IPS-18c (cell line): ENCODE data around the gene GLCCI1.
"Not testable (repeated sequence)": the region's sequence is repeated elsewhere in the genome, so short reads cannot be mapped to it uniquely, and the experiment has no call there.

Source experiments
- H3K4me3 ChIP-seq: 2 replicates; pipeline ENCODE4 v1.7.0; 2013; ENCODE audit warnings: low read depth, mild to moderate bottlenecking, low read length, moderate library complexity; ENCODE audit not compliant: insufficient read depth
- H3K9me3 ChIP-seq: one replicate; pipeline ENCODE4 v1.6.1; 2013; ENCODE audit warnings: mild to moderate bottlenecking, low read length, moderate library complexity; ENCODE audit not compliant: control insufficient read depth, insufficient read depth

GLCCI1 gene

DNA sequence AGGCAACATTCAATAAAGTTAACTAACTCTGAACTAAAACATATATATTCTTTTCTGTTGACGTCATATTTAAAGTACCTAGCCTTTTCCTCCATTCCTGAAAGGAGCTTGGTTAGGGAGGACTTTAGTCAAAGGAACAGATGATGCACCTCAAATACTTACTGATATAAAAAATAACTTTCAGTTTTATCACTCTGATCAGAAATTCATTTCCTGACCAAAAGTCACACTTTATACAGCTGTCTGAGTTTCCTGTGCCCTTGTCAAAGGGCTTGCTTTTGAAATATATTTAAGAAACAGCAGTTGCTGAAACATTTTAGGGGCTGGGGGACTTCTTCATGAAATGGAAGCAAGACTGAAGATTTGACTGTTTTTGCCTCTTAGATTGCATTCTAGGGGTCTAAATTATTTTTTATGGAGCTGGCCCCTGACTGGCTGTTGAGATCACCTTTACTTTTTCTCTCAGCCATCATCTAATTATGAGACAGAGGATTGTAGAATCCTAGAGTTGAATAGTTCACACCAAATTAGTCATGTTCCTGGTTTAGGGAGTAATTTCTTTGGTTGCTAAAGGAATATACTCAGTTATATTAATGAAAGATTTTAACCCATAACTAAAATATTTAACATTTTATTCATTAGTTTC lies 46.6 kb downstream of the GLCCI1 start:
- H3K9me3 ChIP-seq = no peaks in the 10 kb centered on the region
- H3K4me3 ChIP-seq = no peak overlapping the region

DNA sequence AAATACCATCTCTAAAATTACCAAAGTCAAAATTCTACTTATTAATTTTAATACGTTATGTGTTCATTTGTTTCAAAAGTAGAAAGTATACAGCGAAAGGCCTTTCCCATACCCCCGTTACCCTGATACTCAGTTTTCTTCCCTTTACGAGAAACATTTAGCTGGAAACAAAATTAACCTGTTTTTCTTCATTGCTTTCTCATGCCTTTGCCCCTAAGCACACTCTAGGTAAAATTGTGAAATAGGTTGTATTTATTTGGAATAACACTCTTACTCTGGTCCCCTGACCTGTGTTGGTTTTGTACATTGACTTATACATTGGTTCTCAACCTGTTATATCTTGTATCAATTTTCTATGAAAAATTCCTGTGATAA lies 47.1 kb downstream of the GLCCI1 start:
- no peaks in the 10 kb centered on the region for H3K9me3 ChIP-seq
- H3K4me3 ChIP-seq = no peak overlapping the region

DNA sequence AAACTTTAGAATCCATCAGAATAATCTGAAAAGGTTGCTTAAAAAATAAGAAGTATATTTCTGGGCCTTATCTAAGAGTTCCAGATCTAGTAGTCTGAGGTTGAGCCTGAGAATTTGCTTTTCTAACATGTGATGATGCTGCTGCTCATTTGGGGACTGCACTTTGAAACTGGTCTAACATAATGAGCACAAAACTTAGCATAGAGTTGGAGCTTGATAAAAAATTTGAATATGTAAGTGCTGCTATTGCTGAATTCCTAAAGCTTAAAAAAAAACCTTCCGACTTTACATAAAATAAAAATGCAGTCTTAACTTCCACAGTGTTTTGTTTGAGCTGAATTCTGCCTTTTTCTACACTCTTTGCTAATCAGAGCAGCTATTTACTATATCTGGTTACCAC lies 48.8 kb downstream of the GLCCI1 start:
- Histone ChIP-seq H3K9me3 (no peaks in the 10 kb centered on the region), H3K4me3 (no peak overlapping the region)

DNA sequence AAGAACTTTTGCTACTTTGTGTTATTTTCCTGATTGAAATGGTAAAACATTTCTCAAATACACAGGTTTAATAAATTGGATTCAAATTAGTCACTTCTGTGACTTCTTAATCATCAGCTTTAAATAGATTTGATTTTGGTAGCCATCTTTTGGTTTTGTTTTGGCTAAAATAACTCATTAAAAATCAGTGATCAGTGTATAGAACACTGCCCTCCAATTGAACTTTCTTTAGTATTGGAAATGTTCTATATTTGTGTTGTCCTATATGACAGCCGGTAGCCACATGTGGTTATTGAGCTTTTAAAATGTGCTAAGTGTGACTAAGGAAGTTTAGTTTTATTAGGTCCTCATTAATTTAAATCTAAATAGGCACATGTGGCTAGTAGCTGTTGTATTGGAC lies 50.4 kb downstream of the GLCCI1 start:
- H3K4me3 ChIP-seq = no peak overlapping the region
- H3K9me3 ChIP-seq = no peaks in the 10 kb centered on the region

DNA sequence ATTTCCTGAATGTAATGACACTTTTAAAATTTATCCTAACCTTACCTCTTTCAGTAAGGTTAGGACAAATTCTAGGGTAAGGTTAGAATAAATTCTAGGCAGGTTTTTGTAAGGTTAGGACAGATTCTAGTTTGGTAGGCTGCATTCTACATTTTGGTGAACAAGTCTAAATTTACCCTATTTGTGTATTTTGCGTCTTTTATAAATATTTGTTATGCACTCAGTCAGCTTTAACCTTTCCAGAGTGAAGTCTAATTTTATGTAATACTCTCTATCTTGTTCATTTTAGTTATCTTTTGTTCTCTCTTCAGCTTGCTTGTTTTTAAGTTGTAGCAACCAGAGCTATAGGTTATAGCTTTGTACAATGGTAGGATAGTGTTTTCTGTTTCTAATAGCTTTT lies 54.0 kb downstream of the GLCCI1 start:
- no peaks in the 10 kb centered on the region for H3K9me3 ChIP-seq
- no peak overlapping the region for H3K4me3 ChIP-seq

DNA sequence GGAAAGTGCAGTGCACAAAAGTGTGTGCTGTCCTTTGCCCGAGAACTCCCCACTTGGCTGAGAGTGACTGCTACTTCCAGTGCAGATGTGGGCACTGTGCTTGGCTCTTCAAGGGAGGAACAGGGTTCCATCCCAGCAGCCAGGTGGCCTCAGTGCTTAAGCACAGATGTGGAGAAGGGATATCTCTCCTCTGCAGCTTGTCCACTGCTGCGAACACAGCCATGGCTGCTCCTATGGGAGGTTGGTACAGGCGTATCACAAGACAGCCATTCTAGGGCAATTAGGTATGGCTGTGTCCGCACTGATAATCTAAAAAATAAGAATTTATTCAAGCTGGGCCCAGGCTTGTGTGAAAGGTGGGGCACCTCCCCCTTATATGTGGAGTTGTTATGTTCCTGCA lies 66.6 kb downstream of the GLCCI1 start:
- Histone ChIP-seq H3K4me3 (no peak overlapping the region), H3K9me3 (no peaks in the 10 kb centered on the region)

DNA sequence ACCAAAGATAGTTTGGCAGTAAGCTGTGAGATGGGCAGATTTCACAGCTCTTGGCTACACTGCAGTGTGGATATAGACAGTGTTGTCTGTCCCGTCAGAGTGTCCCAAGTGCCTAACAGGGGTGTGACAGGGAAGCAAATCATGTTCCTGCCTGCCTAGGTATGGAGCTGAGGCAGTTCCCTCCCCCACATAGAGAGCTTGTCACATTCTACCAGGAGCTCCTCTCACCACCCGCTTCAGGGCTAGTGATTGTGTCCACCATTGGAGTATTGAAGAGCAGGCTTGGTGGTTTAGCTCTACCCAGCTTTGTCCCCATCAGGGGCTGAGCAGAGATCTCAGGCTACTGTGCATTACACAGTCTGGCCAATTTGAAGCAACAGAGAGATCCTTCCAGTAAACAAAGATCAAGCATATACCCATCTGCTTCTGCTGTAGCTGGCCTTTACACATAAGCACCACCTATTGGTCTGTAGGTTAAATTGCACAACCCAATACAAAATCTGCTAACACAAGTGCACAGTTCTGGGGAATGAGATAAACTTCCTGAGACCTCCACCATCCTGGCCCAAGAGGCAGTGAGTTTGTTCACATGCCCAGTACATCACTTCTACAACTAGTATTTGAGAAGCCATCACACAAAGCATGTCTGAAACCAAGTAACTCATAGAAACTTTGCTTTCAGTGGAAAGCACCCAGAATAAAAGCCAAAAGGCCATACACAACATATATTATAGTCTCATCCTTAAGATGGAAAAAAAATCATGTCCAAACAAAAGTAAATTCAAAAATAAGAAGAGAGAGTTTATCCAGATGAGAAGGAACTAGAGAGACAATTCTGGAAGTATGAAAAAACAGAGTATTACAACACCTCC lies 67.3 kb downstream of the GLCCI1 start:
- H3K4me3 ChIP-seq = no peak overlapping the region
- H3K9me3 ChIP-seq = no peaks in the 10 kb centered on the region

DNA sequence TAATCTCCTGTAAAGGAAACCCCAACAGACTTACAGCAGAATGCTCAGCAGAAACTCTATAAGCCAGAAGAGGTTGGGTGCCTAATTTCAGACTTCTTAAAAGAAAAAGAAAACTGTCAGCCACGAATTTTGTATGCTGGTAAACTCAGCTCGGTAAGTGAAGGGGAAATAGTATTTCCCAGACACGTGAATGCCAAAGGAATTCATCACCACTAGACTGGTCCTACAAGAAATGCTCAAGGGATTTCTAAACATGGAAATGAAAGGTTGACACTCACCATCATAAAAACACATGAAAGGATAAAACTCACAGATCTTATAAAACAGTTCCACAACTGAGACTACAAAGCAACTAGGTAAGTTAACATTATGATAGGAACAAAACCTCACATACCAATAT lies 68.6 kb downstream of the GLCCI1 start:
- no peaks in the 10 kb centered on the region for H3K9me3 ChIP-seq
- no peak overlapping the region for H3K4me3 ChIP-seq

DNA sequence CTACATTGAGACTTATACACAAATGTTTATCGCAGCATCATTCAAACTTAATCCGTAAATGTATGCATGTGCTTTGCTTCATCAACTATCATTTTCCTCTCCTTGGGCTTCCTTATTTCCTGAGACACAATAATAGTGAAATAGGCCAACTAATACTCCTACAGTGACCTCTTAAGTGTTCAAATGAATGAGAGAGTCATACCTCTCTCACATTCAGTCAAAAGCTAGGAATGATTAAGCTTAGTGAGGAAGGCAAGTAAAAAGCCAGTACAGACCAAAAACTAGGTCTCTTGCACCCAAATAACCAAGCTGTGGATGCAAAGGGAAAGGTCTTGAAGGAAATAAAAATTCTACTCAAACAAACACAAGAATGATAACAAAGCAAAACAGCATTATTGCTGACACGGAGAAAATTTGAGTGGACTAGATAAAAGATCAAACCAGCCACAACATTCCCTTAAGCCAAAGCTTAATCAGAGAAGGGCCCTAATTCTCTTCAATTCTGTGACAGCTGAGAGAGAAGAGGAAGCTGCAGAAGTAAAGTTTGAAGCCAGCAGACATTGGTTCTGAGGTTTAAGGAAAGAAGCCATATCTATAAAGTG lies 72.3 kb downstream of the GLCCI1 start:
- no peak overlapping the region for H3K4me3 ChIP-seq
- H3K9me3 ChIP-seq = no peaks in the 10 kb centered on the region

DNA sequence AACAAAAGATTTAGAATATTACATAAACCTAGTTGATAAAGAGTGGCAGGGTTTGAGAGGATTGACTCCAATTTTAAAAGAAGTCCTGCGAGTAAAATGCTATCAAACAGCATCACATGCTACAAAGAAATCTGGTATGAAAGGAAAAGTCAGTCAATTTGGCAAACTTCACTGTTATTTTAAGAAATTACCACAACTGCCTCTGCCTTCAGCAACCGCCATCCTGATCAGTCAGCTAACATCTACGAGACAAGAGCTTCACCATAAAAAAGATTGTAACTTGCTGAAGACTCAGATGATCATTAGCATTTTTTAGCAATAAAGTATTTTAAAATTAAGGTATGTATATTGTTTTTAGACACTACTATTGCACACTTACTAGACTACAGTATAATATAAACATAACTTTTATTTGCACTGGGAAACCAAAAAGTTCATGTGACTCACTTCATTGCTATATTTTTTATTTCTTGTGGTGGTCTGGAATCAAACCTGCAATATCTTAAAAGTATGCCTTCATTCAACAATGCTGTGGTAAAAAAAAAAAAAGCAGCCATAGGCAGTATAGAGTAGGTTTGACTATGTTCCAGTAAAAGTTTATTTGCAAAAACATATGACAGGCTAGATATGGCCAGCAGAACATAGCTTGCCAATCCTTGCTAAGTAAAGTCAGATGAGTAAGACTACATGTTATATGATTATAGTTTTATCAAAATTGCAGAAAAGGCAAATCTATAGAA lies 74.4 kb downstream of the GLCCI1 start:
- Histone ChIP-seq H3K4me3 (no peak overlapping the region), H3K9me3 (no peaks in the 10 kb centered on the region)

DNA sequence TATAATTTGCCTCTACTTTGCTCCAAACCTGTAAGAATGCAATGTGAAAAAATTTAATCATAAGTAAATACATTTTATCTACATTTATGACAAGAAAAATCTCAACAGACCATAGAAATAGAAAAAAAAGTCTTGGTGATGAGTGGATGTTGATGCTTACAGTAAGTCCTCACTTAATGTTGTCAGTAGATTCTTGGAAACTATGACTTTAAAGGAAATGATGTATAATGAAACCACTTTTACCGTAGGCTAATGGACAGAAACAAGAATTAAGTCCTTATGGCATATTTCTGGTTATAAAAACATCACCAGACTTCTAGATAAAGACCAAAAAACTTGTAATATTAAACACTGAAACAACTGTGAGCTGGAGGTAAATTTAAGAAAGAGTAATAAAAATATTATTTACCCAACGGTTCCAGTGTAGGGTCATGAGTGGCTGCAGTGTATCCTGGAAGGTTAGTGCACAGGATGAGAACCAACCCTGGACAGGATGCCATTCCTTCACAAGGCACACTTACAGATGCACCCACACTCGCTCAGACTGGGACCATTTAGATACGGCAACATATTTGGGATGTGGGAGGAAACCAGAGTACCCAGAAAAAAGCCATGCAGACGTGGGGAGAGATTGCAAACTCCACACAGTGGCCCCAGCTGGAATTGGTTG lies 76.3 kb downstream of the GLCCI1 start:
- no peaks in the 10 kb centered on the region for H3K9me3 ChIP-seq

DNA sequence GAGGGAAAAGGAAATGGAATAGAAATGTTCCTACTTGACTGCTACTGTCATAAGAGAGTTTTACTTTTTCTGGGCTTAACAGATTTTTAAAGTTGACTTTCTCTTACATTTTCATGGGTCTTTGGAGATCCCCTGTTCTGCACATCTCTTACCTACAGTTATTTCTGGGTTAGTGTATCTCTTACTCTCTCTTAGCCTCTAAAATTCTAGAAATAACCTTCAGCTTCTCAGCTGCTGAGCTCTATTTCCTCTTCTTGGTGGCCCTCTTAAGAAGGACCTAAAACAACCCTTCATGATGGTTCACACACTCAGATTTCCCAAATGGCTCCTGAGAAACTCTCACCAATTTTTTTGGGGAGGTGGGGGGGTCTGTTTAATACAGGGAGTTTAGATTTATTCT lies 79.5 kb downstream of the GLCCI1 start:
- H3K9me3 ChIP-seq, H3K4me3 ChIP-seq: not testable (repeated sequence)

More for the DNA sequence above, 76.3 kb downstream of the GLCCI1 start:
- no peak overlapping the region for H3K4me3 ChIP-seq

DNA sequence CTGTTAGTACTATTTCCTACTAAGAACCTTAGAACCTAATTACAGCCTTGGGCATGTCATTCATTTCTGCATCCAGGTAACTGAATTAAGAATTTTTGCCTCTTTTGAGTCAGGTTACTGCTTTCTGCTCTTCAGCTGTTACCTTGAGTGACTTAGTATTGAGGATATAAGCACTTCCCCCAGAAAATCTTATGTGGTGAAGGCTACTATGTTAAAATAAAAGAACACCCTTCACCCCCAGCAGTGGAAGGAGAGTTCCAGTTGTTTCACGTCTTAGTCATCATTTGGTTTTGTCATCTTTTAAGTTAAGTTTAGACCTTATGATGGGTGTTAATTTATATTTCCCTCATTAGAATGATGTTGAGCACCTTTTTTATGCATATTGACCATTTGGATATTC lies 82.8 kb downstream of the GLCCI1 start:
- Histone ChIP-seq H3K4me3 (no peak overlapping the region), H3K9me3 (no peaks in the 10 kb centered on the region)

DNA sequence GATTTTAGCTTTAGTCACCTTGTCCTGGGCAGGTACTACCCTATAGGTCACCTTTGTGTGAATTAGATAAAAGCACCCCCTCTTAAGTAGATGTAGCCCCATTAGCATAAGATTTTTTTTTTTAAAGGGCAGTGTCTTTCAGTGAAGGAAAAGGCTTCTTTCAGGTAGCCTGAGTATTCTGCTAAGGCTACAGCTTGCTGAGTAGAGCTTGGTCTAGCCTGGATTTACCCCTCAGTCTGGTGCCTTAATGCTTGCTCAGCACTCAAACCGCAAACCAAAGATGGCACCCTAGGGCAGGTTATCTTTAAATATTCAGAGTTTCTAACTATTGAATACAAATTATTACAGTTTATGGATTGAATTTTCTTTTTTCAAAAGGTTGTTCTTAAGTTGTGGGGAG lies 83.4 kb downstream of the GLCCI1 start:
- H3K9me3 ChIP-seq = no peaks in the 10 kb centered on the region
- H3K4me3 ChIP-seq = no peak overlapping the region

DNA sequence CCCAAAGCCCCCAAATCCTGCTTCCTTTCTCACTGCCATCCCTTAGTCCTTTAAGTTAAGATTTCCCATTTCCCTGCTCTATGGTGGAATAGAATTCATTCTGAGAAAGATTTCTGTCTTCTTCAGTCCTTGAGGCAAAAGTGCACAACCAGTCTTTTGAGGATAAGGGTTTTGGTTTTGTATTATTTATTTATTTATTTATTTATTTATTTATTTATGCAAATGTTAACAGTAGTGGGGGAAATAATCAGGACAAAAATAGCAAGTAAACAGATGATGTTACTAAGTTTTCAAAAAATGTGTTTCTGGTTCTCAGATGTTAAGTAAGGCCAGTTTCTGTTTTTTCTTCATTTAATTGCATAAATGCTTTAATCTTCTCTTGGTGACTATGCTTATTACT lies 84.2 kb downstream of the GLCCI1 start:
- Histone ChIP-seq H3K9me3 (no peaks in the 10 kb centered on the region), H3K4me3 (no peak overlapping the region)

DNA sequence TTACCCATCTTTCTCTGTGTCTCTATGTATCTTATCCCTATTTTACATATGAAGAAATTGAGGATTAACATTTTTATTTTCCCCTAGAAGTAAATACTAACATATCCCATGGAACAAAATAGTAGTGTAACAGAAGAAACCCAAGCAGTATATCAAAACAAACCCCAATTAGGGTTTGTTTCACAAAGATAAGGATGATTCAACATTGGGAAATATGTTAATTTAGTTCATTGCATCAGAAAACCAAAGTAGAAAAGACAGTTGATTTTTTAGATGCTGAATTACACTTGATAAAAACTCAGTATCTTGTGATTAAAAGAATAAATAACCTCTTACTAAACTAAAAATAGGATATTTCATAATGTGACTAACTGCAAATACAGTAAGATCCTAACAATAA lies 87.8 kb downstream of the GLCCI1 start:
- no peak overlapping the region for H3K4me3 ChIP-seq

DNA sequence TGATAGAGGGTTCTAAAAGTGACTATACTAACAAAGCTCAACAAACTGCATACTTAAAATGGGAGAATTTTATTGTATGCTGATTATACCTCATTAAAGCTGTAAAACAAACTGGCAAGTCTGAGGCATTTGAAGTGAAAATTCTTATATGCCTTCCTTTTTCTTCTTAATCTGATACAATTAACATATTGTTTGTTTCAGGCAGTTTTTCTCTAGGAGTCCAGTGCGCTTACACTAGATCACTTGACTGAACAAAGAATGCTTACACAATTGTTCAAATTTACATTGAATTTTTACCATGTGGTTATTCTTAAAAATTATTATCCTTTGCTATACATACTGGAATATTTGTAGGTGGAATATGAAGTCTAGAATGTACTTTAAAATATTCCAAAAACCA lies 89.0 kb downstream of the GLCCI1 start:
- no peak overlapping the region for H3K4me3 ChIP-seq
- no peaks in the 10 kb centered on the region for H3K9me3 ChIP-seq

More for the DNA sequence above, 87.8 kb downstream of the GLCCI1 start:
- H3K9me3 ChIP-seq = no peaks in the 10 kb centered on the region
